Tibial artery (tissue), 4 donors: Measurements from ENCODE around the gene CDNF.

Source experiments
- DNase-seq, 2 donors: peaks; one replicate each; pipeline ENCODE4 v3.0.0-alpha.2; 2019
- H3K27ac ChIP-seq, 2 donors: fragments of 200-600 bp; sonication (generic) in 1 of 2; 1 replicate in 1 of 2; 2 replicates in 1 of 2; pipeline ENCODE4 v1.5.1; 2018 to 2019; ENCODE audit warnings: mild to moderate bottlenecking in 1 of 2
- H3K27me3 ChIP-seq, 2 donors: fragments of 200-600 bp; sonication (generic) in 1 of 2; one replicate each; pipeline versions ENCODE4 v1.5.1 to v1.6.0; 2016 to 2019
- H3K36me3 ChIP-seq, 3 donors: fragments of 200-600 bp; sonication (generic) in 2 of 3; one replicate each; pipeline ENCODE4 v1.5.1; 2016 to 2019; ENCODE audit warnings: mild to moderate bottlenecking in 2 of 3
- H3K4me1 ChIP-seq, 4 donors: fragments of 200-600 bp; sonication (generic) in 2 of 4; 1 replicate in 3 of 4; 2 replicates in 1 of 4; pipeline ENCODE4 v1.5.1; 2016 to 2019
- H3K4me3 ChIP-seq, 2 donors: fragments of 200-600 bp; sonication (generic) in 1 of 2; 1 replicate in 1 of 2; 2 replicates in 1 of 2; pipeline ENCODE4 v1.5.1; 2018 to 2019; ENCODE audit warnings: mild to moderate bottlenecking in 2 of 2
- H3K9me3 ChIP-seq, 3 donors: fragments of 200-600 bp; sonication (generic) in 1 of 3; one replicate each; pipeline ENCODE4 v1.5.1; 2016 to 2019
- CTCF ChIP-seq, 2 experiments: fragments of 200-600 bp in 1 of 2; fragments of 450-650 bp in 1 of 2; IDR thresholded peaks; one replicate each; pipeline ENCODE4 v1.5.1; 2017 to 2019; ENCODE audit warnings: antibody characterized with exemption in 2 of 2, mild to moderate bottlenecking in 1 of 2, moderate library complexity in 1 of 2
- intact Hi-C: fragments of 100-400 bp; cut with DNase I; formaldehyde crosslinking; loops from one replicate; pipeline ENCODE4 v1.15.0; 2023; ENCODE audit warnings: low total_unique reads

CDNF gene

DNA sequence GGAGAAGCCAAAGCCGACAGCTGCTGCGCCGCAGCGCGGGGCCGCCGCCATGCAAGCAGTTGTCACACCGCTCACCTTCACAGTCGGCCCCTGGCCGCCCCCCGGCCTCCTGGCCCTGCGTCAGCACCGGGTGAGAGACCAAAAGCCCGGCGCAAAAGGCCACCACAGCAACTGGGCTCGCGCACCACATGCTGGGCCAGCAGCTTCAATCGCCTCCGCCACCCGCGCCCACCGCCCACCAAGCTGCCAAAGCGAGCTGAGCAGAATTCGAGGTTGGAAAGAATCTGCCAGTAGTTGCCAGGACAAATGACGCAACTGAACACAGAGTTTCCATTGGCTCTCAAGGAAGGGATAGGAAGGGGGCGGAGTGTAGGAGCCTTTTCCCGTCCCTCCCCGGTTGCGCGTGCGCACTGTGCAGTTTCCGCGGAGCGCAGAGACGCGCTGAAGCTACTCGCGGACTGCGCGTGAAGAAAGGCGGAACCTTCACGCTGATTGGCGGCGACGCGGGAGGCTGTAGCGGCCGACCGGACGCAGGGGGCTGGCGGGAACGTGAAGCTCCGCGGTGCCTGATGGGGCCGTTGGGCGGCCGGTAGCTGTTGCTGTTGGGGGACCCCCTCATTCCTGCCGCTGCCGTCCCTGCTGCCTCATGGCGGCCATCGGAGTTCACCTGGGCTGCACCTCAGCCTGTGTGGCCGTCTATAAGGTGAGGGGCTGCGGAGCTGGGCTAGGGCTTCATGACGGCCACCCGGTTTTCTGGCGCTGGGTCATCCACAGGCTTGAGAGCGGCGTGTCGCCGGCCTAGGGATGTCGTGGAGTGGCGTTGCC is at the start of gene CDNF, which contains the start of the genes HSPA14 and MSANTD7:
Gene CDNF (minus strand): TSS at position 281 of the 825 bp plus-strand sequence. CDS start 91 bp downstream, at position 190.
Gene HSPA14 (plus strand): TSS at position 550 of the 825 bp plus-strand sequence. CDS start 97 bp downstream, at position 647.
Gene MSANTD7 (plus strand): TSS at position 550 of the 825 bp plus-strand sequence. CDS start 3,979 bp downstream, outside the sequence.
- Histone ChIP-seq H3K4me3 (peak within 1 kb of the TSS; percentile 92 to 94), H3K4me1 (peaks cover 0 to 24% (median 17%) of the 10 kb centered on the region in 4 donors), H3K36me3 (peaks cover 20 to 25% (median 21%) of the 10 kb centered on the region in 3 donors), H3K27me3 (no peaks in the 10 kb centered on the region), H3K9me3 (no peaks in the 10 kb centered on the region), H3K27ac (peak within 1 kb of the TSS; percentile 89 to 97)
- TF ChIP-seq CTCF (IDR thresholded peaks at IDR 0.05), result peak in 1 of 2 experiments; percentile 15
- intact Hi-C loops, result loop anchor here (5.0 kb wide), 1 partner anchor 39 kb away; the partner anchor contains the start of gene SUV39H2
- peak; percentile 98 to 100 for DNase-seq

- no peak for DNase-seq
- intact Hi-C loops, result no loop called here
- Histone ChIP-seq H3K4me1 (peaks cover 0 to 11% (median 7%) of the 10 kb centered on the region in 4 donors), H3K9me3 (no peaks in the 10 kb centered on the region), H3K36me3 (no peaks in the 10 kb centered on the region), H3K4me3 (no peak overlapping the region), H3K27me3 (no peaks in the 10 kb centered on the region), H3K27ac (no peak overlapping the region)
- no peak for TF ChIP-seq CTCF (IDR thresholded peaks at IDR 0.05)
Observed at GRCh38 chr10:14884082-14884481, 46.2 kb upstream of the CDNF start.

- DNase-seq, result no peak
- Histone ChIP-seq H3K4me1 (peaks cover 0 to 25% (median 12%) of the 10 kb centered on the region in 4 donors), H3K27ac (no peak overlapping the region), H3K36me3 (no peaks in the 10 kb centered on the region), H3K9me3 (no peaks in the 10 kb centered on the region), H3K27me3 (no peaks in the 10 kb centered on the region), H3K4me3 (no peak overlapping the region)
- no peak for TF ChIP-seq CTCF (IDR thresholded peaks at IDR 0.05)
- intact Hi-C loops, result no loop called here
Observed at GRCh38 chr10:14880229-14880628, 42.4 kb upstream of the CDNF start.

- no peaks in the 10 kb centered on the region for H3K27me3 ChIP-seq
- no peak for TF ChIP-seq CTCF (IDR thresholded peaks at IDR 0.05)
- H3K27ac ChIP-seq, result no peak overlapping the region
- H3K4me1 ChIP-seq, result peaks cover 0 to 25% (median 12%) of the 10 kb centered on the region in 4 donors
- intact Hi-C loops, result loop anchor here (5.0 kb wide), 1 partner anchor 43 kb away; the partner anchor contains the start of genes CDNF, HSPA14 and MSANTD7
- no peak for DNase-seq
- H3K9me3 ChIP-seq, result no peaks in the 10 kb centered on the region
- H3K36me3 ChIP-seq, result no peaks in the 10 kb centered on the region
- H3K4me3 ChIP-seq, result peak overlapping the region; percentile 97 to 99
Observed at GRCh38 chr10:14879928-14880193, 42.0 kb upstream of the CDNF start.

DNA sequence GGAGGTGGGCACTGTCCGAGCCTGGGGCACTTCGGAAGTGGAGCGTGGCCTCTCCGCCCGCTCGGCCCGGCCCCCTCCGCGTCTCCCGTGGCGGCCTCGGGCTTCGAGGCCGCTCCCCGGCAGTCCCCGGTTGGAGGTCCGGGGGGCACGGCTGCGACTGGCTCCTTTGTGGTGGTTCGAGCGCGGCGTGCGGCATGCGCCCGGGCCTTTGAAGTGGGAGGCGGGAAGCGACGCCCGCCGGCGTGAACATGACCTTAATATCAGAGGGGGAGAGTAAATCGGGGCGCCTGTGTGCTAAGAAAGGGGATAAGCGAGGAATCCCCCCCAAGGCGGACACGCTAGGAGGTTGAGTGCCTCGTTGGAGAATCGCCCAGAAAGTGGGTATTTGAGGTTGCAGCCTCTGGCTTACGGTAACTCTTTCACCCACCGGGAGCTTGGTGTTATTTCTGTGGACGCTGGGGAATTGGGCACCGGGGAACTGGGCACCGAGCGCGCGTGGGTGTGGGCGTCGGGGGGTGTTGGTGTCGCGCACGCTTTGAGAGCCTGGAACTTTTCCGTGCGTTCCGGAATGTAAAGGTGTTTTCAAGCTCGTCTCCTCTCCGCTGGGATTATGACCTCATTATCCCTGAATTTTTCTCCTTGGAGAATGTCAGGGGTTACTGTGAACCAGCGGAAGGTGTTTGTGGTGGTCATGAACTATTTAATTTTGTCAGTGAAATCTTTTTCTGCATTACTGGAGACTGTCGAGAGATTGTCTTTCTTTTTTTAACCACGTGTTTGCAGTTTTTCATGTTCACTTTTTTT is 41.5 kb upstream of the CDNF start:
- peak overlapping the region; percentile 92 to 94 for H3K27ac ChIP-seq
- TF ChIP-seq CTCF (IDR thresholded peaks at IDR 0.05), result no peak
- intact Hi-C loops, result loop anchor here (5.0 kb wide), 1 partner anchor 42 kb away; the partner anchor contains the start of genes CDNF, HSPA14 and MSANTD7
- H3K4me1 ChIP-seq, result peaks cover 0 to 25% (median 12%) of the 10 kb centered on the region in 4 donors
- no peaks in the 10 kb centered on the region for H3K36me3 ChIP-seq
- peak overlapping the region; percentile 97 to 99 for H3K4me3 ChIP-seq
- no peaks in the 10 kb centered on the region for H3K9me3 ChIP-seq
- no peaks in the 10 kb centered on the region for H3K27me3 ChIP-seq
- peak in 1 of 2 donors; percentile 29 for DNase-seq
